MCF 10A (cell line): ENCODE results near the gene PCCA. TPM values are rescaled to one million over a fixed set of nuclear protein-coding genes. Genes with fewer than 3 reads are reported as not detected.

Source experiments
- BruUV-seq: library from RNA; stranded (reverse); fragments of 400-500 nt; replicated peaks from 2 replicates; lab custom pipeline; 2021; lab: Mats Ljungman, UMichigan
- CTCF ChIA-PET: fragments of 300-600 bp; sonication (Branson Sonifier 250); formaldehyde crosslinking; extraction: SDS; loops from one replicate; lab custom pipeline; 2021; ENCODE audit warnings: antibody characterized with exemption, inconsistent platforms; lab: Yijun Ruan, JAX
- POLR2A ChIA-PET: fragments of 300-600, 350-650 bp; sonication (Branson Sonifier 250); formaldehyde crosslinking; extraction: SDS; loops from one replicate; lab custom pipeline; 2020; ENCODE audit warnings: antibody characterized with exemption, inconsistent platforms; lab: Yijun Ruan, JAX
- DNase-seq: peaks from one replicate; pipeline ENCODE4 v3.0.0-alpha.2; 2018; ENCODE audit not compliant: unreplicated experiment
- H3K27ac Mint-ChIP-seq: one replicate; pipeline ENCODE4 v1.8.0; 2022; ENCODE audit warnings: mild to moderate bottlenecking, low read depth, mixed read lengths; ENCODE audit not compliant: unreplicated experiment
- H3K27me3 Mint-ChIP-seq: one replicate; pipeline ENCODE4 v1.8.0; 2022; ENCODE audit warnings: mixed read lengths; ENCODE audit not compliant: insufficient read depth, unreplicated experiment
- H3K36me3 Mint-ChIP-seq: one replicate; pipeline ENCODE4 v1.8.0; 2022; ENCODE audit warnings: mild to moderate bottlenecking, moderate library complexity, mixed read lengths; ENCODE audit not compliant: insufficient read depth, unreplicated experiment
- H3K4me1 Mint-ChIP-seq: one replicate; pipeline ENCODE4 v1.8.0; 2022; ENCODE audit warnings: mixed read lengths; ENCODE audit not compliant: insufficient read depth, unreplicated experiment
- H3K4me3 Mint-ChIP-seq: one replicate; pipeline ENCODE4 v1.8.0; 2022; ENCODE audit warnings: mild to moderate bottlenecking, moderate library complexity, mixed read lengths; ENCODE audit not compliant: unreplicated experiment
- H3K9me3 Mint-ChIP-seq: one replicate; pipeline ENCODE4 v1.8.0; 2022; ENCODE audit warnings: mixed read lengths; ENCODE audit not compliant: unreplicated experiment
- intact Hi-C: fragments of 100-400 bp; cut with micrococcal nuclease; formaldehyde crosslinking; loops from 2 replicates; pipeline ENCODE4 v1.14.1; 2022
- total RNA-seq: library from RNA; stranded (reverse); gene quantifications from 2 replicates; pipeline ENCODE4 v1.2.3, GENCODE V29; 2022
- TF ChIP-seq, protein P1 (sequence below): fragments of 200-600 bp; IDR thresholded peaks from one replicate; pipeline ENCODE4 v1.8.0; 2022; ENCODE audit warnings: antibody characterized with exemption, mild to moderate bottlenecking; ENCODE audit not compliant: unreplicated experiment

Gene PCCA
- total RNA-seq, 1 experiment from 2014 or later, result 23.4 TPM

DNA sequence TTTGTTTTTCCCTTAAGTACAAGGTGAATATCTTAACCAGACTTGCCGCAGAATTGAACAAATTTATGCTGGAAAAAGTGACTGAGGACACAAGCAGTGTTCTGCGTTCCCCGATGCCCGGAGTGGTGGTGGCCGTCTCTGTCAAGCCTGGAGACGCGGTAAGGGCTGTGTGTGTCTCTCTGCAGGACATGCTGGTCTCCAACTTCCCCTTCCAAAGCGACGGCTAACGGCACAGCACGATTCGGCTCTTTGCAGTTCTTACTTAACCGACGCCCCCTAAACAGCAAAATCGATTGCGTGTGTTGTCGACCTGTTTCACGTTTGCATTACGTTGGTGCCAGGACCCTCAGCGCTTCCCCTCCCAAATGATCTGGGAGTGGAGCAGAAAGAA, 426.5 kb downstream of the PCCA start:
- TF ChIP-seq, protein P1, sequence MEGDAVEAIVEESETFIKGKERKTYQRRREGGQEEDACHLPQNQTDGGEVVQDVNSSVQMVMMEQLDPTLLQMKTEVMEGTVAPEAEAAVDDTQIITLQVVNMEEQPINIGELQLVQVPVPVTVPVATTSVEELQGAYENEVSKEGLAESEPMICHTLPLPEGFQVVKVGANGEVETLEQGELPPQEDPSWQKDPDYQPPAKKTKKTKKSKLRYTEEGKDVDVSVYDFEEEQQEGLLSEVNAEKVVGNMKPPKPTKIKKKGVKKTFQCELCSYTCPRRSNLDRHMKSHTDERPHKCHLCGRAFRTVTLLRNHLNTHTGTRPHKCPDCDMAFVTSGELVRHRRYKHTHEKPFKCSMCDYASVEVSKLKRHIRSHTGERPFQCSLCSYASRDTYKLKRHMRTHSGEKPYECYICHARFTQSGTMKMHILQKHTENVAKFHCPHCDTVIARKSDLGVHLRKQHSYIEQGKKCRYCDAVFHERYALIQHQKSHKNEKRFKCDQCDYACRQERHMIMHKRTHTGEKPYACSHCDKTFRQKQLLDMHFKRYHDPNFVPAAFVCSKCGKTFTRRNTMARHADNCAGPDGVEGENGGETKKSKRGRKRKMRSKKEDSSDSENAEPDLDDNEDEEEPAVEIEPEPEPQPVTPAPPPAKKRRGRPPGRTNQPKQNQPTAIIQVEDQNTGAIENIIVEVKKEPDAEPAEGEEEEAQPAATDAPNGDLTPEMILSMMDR, result no peak
- H3K27me3 Mint-ChIP-seq, result no peaks in the 10 kb centered on the region
- no peak overlapping the region for H3K4me3 Mint-ChIP-seq
- DNase-seq, result no peak
- CTCF ChIA-PET, result interaction anchor here (0.5 to 3.4 kb wide), 28 partner anchors 9 to 1074 kb away, joined by 3 to 23 read pairs (median 4); no protein-coding TSS in a partner anchor
- BruUV-seq, result no TSS peak
- H3K9me3 Mint-ChIP-seq, result no peaks in the 10 kb centered on the region
- no peak overlapping the region for H3K27ac Mint-ChIP-seq
- H3K4me1 Mint-ChIP-seq, result peaks cover 12% of the 10 kb centered on the region
- no peaks in the 10 kb centered on the region for H3K36me3 Mint-ChIP-seq
- POLR2A ChIA-PET, result interaction anchor here (1.1 kb wide), 1 partner anchor 857 kb away, joined by 4 read pairs; no protein-coding TSS in a partner anchor
- intact Hi-C loops, result loop anchor here (5.0 to 10.0 kb wide), 2 partner anchors 361 to 533 kb away; partner anchors contain the start of gene ZIC2

DNA sequence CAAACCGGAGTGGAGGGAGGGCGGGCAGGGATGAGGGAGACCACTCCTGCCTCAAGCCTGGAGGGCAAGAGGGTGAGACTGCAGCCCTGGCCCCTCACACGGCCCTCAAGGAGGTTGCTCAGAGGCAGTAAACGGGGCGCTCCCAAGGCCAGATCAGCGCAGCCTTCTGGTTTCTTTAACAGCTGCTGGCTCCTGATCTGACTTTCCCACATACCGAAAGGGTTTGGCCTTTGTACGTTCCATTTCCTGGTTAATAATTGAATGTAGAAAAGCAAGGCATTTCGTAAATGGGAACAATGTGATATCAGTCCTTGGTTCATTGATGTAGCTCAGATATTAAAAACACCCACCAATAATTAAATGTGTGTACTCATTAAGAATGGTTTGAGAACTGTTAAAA, 428.2 kb downstream of the PCCA start:
- no peak for DNase-seq
- TF ChIP-seq, protein P1, result no peak
- no peak overlapping the region for H3K27ac Mint-ChIP-seq
- ChIA-PET POLR2A (no interaction called here), CTCF (interaction anchor here (0.6 to 1.7 kb wide), 6 partner anchors 151 to 1575 kb away, joined by 3 to 12 read pairs (median 3); no protein-coding TSS in a partner anchor)
- no peaks in the 10 kb centered on the region for H3K36me3 Mint-ChIP-seq
- no peaks in the 10 kb centered on the region for H3K9me3 Mint-ChIP-seq
- no peak overlapping the region for H3K4me3 Mint-ChIP-seq
- H3K4me1 Mint-ChIP-seq, result peaks cover 12% of the 10 kb centered on the region
- no TSS peak for BruUV-seq
- H3K27me3 Mint-ChIP-seq, result no peaks in the 10 kb centered on the region
- intact Hi-C loops, result loop anchor here (5.0 to 10.0 kb wide), 2 partner anchors 362 to 535 kb away; partner anchors contain the start of gene ZIC2

DNA sequence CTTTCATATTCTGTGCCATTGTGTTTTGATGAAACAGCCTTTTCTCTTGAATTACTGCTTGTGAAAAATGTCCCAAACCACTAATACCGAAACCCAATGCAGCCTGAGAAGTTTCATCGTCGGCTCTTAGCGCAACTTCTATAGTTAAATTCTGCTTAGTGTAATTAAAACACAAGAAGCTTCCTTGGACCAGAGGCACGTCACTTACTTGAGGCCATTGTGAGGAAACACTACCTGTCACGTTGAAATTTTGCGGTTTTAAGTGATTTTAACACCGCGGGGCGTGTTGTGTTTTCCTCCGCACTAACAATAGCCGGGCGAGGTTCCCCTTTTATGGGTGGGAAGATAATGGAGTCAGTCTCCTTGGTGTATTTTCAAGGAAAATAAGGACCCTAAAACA, 428.8 kb downstream of the PCCA start:
- intact Hi-C loops, result loop anchor here (5.0 to 10.0 kb wide), 2 partner anchors 363 to 535 kb away; partner anchors contain the start of gene ZIC2
- H3K9me3 Mint-ChIP-seq, result no peaks in the 10 kb centered on the region
- no peaks in the 10 kb centered on the region for H3K36me3 Mint-ChIP-seq
- no peak overlapping the region for H3K4me3 Mint-ChIP-seq
- no peak overlapping the region for H3K27ac Mint-ChIP-seq
- TF ChIP-seq, protein P1, result no peak
- BruUV-seq, result no TSS peak
- POLR2A ChIA-PET, result no interaction called here
- H3K27me3 Mint-ChIP-seq, result no peaks in the 10 kb centered on the region
- CTCF ChIA-PET, result interaction anchor here (0.6 to 1.7 kb wide), 4 partner anchors 599 to 1574 kb away, joined by 3 to 12 read pairs (median 4); no protein-coding TSS in a partner anchor
- DNase-seq, result no peak
- H3K4me1 Mint-ChIP-seq, result peaks cover 12% of the 10 kb centered on the region

DNA sequence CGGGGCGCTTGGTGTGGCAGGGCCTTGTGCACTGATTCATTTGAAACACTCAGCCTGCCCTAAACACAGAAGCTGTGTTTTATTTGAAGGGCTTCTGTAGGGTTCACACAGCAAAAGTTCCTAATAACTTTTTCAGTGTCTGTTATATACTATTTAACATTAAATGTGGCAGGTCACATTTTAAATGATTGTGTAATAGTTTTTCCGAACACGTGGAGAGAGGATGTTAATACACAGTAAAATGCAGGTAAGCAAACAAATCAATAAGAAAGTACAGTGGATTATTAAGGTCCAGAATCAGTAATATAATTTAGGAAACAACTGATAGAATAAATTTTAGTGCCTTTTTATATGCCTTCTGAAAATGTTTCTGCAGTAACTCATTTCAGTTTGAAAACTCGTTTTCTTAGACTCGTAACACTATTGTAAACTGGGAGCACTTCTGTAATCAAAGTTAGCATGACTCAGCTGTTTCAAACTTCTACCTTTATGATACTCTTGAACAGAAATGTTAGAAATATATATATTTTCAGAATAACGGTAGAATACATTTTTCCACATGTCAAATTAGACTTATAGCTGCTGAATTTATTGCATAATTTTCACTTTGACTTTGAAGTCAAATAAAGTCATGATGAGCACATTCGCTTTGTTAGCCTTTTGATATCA, 429.6 kb downstream of the PCCA start:
- no peaks in the 10 kb centered on the region for H3K9me3 Mint-ChIP-seq
- H3K27ac Mint-ChIP-seq, result no peak overlapping the region
- no peaks in the 10 kb centered on the region for H3K27me3 Mint-ChIP-seq
- CTCF ChIA-PET, result interaction anchor here (1.4 to 1.7 kb wide), 2 partner anchors 600 to 602 kb away, joined by 3 to 12 read pairs; no protein-coding TSS in a partner anchor
- TF ChIP-seq, protein P1, result no peak
- BruUV-seq, result no TSS peak
- H3K4me1 Mint-ChIP-seq, result peaks cover 12% of the 10 kb centered on the region
- H3K4me3 Mint-ChIP-seq, result no peak overlapping the region
- no peak for DNase-seq
- intact Hi-C loops, result loop anchor here (5.0 to 10.0 kb wide), 2 partner anchors 364 to 536 kb away; partner anchors contain the start of gene ZIC2
- POLR2A ChIA-PET, result no interaction called here
- H3K36me3 Mint-ChIP-seq, result no peaks in the 10 kb centered on the region
